SU-DHL-6 (cell line): ENCODE data around the gene NOTCH3.

ENCODE experiments used
- H2AFZ ChIP-seq: fragments of 200-600 bp; sonication (generic); 2 replicates; pipeline ENCODE4 v1.6.1; 2014; ENCODE audit warnings: low read depth, mild to moderate bottlenecking, moderate library complexity, mixed read lengths, antibody characterized with exemption, low read length; ENCODE audit not compliant: severe bottlenecking
- H3F3A ChIP-seq: fragments of 200-600 bp; shearing (Covaris generic); 2 replicates; pipeline ENCODE4 v1.6.0; 2016; ENCODE audit warnings: antibody characterized with exemption, mild to moderate bottlenecking; ENCODE audit not compliant: insufficient read depth
- H3K27ac ChIP-seq: fragments of 200-600 bp; sonication (generic); 2 replicates; pipeline ENCODE4 v1.5.1; 2016; ENCODE audit warnings: low read depth, mild to moderate bottlenecking, low read length, moderate library complexity, mixed read lengths
- H3K27me3 ChIP-seq: fragments of 200-600 bp; sonication (generic), shearing (Covaris generic); 2 replicates; pipeline ENCODE4 v1.6.0; 2014; ENCODE audit warnings: mild to moderate bottlenecking, low read length
- H3K36me3 ChIP-seq: fragments of 200-600 bp; sonication (generic); 2 replicates; pipeline ENCODE4 v1.6.1; 2014; ENCODE audit warnings: mild to moderate bottlenecking, low read length, mixed read lengths
- H3K4me2 ChIP-seq: fragments of 300-600, 200-600 bp; shearing (Covaris generic), sonication (generic); 2 replicates; pipeline ENCODE4 v1.6.0; 2014; ENCODE audit warnings: low read length, low read depth, mild to moderate bottlenecking; ENCODE audit not compliant: poor library complexity, severe bottlenecking
- H3K4me3 ChIP-seq: fragments of 200-600 bp; sonication (generic); 2 replicates; pipeline ENCODE4 v1.5.1; 2014; ENCODE audit warnings: antibody characterized with exemption, low read length, mild to moderate bottlenecking, mixed read lengths; ENCODE audit not compliant: insufficient read depth, poor library complexity, severe bottlenecking
- H3K79me2 ChIP-seq: fragments of 200-600 bp; sonication (generic); 2 replicates; pipeline ENCODE4 v1.6.1; 2014; ENCODE audit warnings: mild to moderate bottlenecking, low read length, moderate library complexity; ENCODE audit not compliant: insufficient read depth
- H3K9ac ChIP-seq: fragments of 200-600 bp; sonication (generic); 2 replicates; pipeline ENCODE4 v1.7.0; 2014; ENCODE audit warnings: mild to moderate bottlenecking, low read length
- H3K9me2 ChIP-seq: fragments of 200-600 bp; sonication (generic); replicated peaks from 2 replicates; pipeline ENCODE4 v1.6.1; 2014; ENCODE audit warnings: low read length; ENCODE audit not compliant: insufficient read depth
- H3K9me3 ChIP-seq: fragments of 200-600 bp; sonication (generic); 2 replicates; pipeline ENCODE4 v1.6.1; 2014; ENCODE audit warnings: low read length, mixed read lengths; ENCODE audit not compliant: insufficient read depth
- H4K20me1 ChIP-seq: fragments of 200-600 bp; sonication (generic); 2 replicates; pipeline ENCODE4 v1.6.1; 2014; ENCODE audit warnings: low read depth, mild to moderate bottlenecking, antibody characterized with exemption, low read length, moderate library complexity, mixed read lengths
- CTCF ChIP-seq: fragments of 200-600 bp; sonication (generic); IDR thresholded peaks from one replicate; pipeline ENCODE4 v1.5.1; 2017; ENCODE audit warnings: antibody characterized with exemption, mild to moderate bottlenecking, low read length, moderate library complexity; ENCODE audit not compliant: insufficient read depth, poor library complexity, severe bottlenecking
- EZH2phosphoT487 ChIP-seq: fragments of 200-600 bp; sonication (generic), shearing (Covaris generic); conservative IDR thresholded peaks from 2 replicates; pipeline ENCODE4 v1.6.1; 2018; ENCODE audit warnings: mild to moderate bottlenecking, antibody characterized with exemption, low read length, moderate library complexity, mixed read lengths

The NOTCH3 gene

GRCh38 chr19:15116856-15117255 lies 83.9 kb downstream of the NOTCH3 start:
- H3K9me3 ChIP-seq = no peaks in the 10 kb centered on the region
- no peak overlapping the region for H3K4me3 ChIP-seq
- no peaks in the 10 kb centered on the region for H3K27me3 ChIP-seq
- 0 out of 2 replicates have a peak, but pooled peaks cover 6% of the 10 kb centered on the region for H3K36me3 ChIP-seq
- no peak overlapping the region for H3K4me2 ChIP-seq
- no peak overlapping the region for H3K27ac ChIP-seq
- H4K20me1 ChIP-seq = no peaks in the 10 kb centered on the region
- no peaks in the 10 kb centered on the region for H3K9me2 ChIP-seq
- no peaks in the 10 kb centered on the region for H3F3A ChIP-seq
- TF ChIP-seq EZH2phosphoT487 (no peak), CTCF (no peak)
- H3K79me2 ChIP-seq = no peaks in the 10 kb centered on the region
- no peak overlapping the region for H3K9ac ChIP-seq
- no peak overlapping the region for H2AFZ ChIP-seq

DNA sequence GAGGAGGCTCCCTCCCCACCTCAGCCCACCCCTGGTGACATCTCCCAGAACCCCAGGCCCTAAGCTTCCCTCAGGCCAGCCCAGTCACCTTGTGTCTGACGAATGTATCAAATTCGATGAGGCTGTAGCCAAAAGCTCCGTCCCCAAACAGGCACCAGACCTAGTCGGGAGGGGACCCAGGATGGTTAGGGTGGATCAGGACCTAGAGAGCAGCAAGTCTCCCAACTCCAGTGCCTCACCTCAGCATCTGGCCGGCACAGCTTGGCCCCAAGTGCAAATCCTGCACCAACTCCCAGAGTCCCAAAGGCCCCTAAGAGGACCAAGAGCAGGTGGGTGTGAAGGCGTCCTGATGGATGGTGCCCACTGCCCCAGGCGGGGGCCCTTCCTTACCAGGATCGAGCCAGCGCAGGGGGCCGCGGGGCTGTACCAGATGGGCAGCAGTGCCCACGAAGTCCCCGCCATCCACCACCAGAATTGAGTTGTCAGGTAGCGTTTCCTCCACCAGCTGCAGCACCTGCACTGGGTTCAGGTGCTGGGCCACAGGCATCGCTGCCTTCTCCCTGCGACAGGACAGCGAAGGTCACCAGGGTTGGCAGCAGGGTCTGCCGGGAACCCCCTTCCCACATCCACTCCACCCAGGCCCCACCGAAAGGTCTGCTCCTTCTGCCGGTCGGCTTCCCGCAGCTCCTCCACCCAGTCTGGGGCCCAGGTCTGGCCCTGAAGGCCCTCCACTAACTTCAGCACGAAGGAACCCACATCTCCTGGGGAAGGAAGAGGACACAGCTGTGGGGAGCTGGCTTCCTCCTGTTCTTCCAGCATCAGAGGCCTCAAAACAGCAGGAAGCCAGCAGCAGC lies 84.8 kb downstream of the NOTCH3 start:
- no peaks in the 10 kb centered on the region for H3K9me2 ChIP-seq
- H3K9me3 ChIP-seq = no peaks in the 10 kb centered on the region
- H4K20me1 ChIP-seq = no peaks in the 10 kb centered on the region
- no peak overlapping the region for H3K4me3 ChIP-seq
- H2AFZ ChIP-seq = no peak overlapping the region
- H3K27me3 ChIP-seq = no peaks in the 10 kb centered on the region
- no peak for TF ChIP-seq EZH2phosphoT487
- no peak for TF ChIP-seq CTCF
- no peaks in the 10 kb centered on the region for H3K79me2 ChIP-seq
- no peak overlapping the region for H3K27ac ChIP-seq
- no peaks in the 10 kb centered on the region for H3F3A ChIP-seq
- H3K9ac ChIP-seq = no peak overlapping the region
- no peak overlapping the region for H3K4me2 ChIP-seq
- H3K36me3 ChIP-seq = 0 out of 2 replicates have a peak, but pooled peaks cover 6% of the 10 kb centered on the region

DNA sequence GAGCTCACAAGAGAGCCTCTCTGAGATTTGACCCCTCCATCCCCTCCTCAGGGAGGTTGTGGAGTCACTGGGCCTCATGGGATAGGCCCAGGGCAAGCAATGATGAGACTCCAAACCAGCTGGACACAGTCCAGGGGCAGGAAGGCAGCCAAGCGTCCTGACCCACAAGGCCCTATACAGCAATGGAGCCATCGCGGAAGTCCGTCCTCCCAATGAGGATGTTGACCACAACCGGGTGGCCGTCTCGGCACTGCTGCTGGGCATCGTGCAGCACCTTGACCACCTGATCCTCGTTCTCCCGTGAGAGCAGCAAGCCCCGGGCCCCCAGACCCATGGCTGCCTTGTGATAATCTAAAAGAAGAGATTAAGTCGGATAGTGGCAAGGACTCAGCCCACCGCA lies 85.7 kb downstream of the NOTCH3 start:
- H3K9ac ChIP-seq = no peak overlapping the region

More for the DNA sequence above, 85.7 kb downstream of the NOTCH3 start:
- Histone ChIP-seq H3K9me3 (no peaks in the 10 kb centered on the region), H3K27me3 (no peaks in the 10 kb centered on the region), H3K4me2 (no peak overlapping the region), H3K9me2 (no peaks in the 10 kb centered on the region), H3F3A (no peaks in the 10 kb centered on the region), H3K27ac (no peak overlapping the region), H4K20me1 (no peaks in the 10 kb centered on the region), H3K36me3 (0 out of 2 replicates have a peak, but pooled peaks cover 6% of the 10 kb centered on the region), H3K79me2 (no peaks in the 10 kb centered on the region), H3K4me3 (no peak overlapping the region), H2AFZ (no peak overlapping the region)
- TF ChIP-seq CTCF = no peak
- no peak for TF ChIP-seq EZH2phosphoT487
